Upper lobe of left lung (tissue), 4 donors: Measurements from ENCODE around the gene PSMG3.

Experiments used
- CTCF ChIP-seq, 6 experiments: fragments of 450-650 bp in 4 of 6; fragments of 200-600 bp in 2 of 6; sonication (generic) in 2 of 6; IDR thresholded peaks; one replicate each; pipeline ENCODE4 v1.5.1; 2016 to 2019; ENCODE audit warnings: antibody characterized with exemption in 6 of 6
- EP300 ChIP-seq, 4 donors: sonication (generic); formaldehyde crosslinking; IDR thresholded peaks; one replicate each; pipeline ENCODE4 v1.5.1; 2017; ENCODE audit warnings: antibody characterized with exemption in 4 of 4, control low read depth in 2 of 4
- POLR2A ChIP-seq, 4 donors: fragments of 450-650 bp; IDR thresholded peaks; one replicate each; pipeline ENCODE4 v1.5.1; 2016 to 2017; ENCODE audit warnings: antibody characterized with exemption in 4 of 4, mild to moderate bottlenecking in 2 of 4

- TF ChIP-seq CTCF (IDR thresholded peaks at IDR 0.05) (no peak), POLR2A (IDR thresholded peaks at IDR 0.05) (no peak), EP300 (IDR thresholded peaks at IDR 0.05) (no peak)
These were observed 46.9 kb upstream of the PSMG3 start for GRCh38 chr7:1616741-1617140.
